Activated CD4-positive, alpha-beta T cell treated with anti-CD3 and anti-CD28 coated beads, Interleukin-10, Interleukin-2, amounts not matched to agents 100 ng/mL and 50 ng/mL, durations not matched to agents 16 hours and 8 hours (primary cell): ENCODE measurements around the gene TMEM82.

Experiments
- DNase-seq: peaks from one replicate; pipeline ENCODE4 v3.0.0-alpha.2; 2020

TMEM82 gene

GRCh38 chr1:15758343-15758931 is 16.1 kb downstream of the TMEM82 start, which contains the start of gene FBLIM1:
TSS of gene FBLIM1 (plus strand) at chr1:15758795. CDS start at chr1:15764984, 6,189 bp downstream.
- no peak for DNase-seq

- DNase-seq, result no peak
These were observed 16.8 kb downstream of the TMEM82 start for GRCh38 chr1:15758953-15759661.

GRCh38 chr1:15760520-15761211 is 18.4 kb downstream of the TMEM82 start:
- DNase-seq, result no peak

DNA sequence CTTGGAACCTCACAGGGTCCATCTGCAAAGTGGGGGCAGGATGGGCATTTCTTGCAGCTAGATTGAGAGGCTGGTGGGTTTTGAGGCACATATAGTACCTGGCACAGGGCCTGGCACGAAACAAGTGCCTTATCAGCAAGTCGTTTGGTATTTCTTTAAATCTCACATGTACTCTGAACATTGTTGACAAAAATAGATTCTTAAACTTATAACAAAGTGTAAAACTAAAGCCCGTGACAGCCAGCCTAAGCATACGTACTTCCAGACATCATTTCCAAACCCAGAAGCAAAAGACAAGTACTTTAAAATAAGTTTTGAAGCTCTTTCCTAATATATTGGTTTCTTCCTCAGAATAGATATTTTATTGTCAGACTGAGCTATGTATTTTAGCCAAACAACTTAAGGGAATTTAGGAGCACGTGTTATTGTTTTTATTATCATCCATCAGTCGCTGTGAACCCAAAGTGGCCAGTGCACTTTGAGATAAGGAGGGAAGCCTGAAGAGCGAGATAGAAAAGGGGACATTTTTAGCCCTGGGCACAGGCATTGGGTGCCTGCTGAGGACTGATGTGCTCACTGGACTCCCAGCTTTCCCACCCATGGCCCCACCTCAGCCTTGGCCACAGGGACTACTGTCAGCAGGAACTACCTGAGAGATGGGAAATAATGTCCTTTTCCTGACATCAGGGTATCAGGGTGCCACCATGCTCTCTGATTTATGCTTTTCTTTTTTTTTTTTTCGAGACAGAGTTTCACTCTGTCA is 19.2 kb downstream of the TMEM82 start:
- DNase-seq, result no peak

DNA sequence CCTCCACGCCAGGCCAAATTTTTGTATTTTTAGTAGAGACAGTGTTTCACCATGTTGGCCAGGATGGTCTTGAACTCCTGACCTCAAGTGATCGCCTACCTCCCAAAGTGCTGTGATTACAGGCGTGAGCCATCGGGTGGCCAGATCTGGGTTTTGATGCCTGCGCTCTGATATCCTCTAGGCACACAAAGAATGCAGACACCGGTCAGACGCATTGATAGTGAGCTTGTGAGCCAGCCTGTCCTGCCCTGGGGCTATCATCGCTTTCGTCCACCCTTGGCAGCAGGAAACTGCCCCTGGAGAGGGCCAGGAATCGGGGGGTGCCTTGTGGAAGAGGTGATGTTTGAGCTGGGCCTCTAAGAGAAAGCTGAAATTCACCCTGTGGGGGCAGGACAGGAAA is 20.2 kb downstream of the TMEM82 start:
- no peak for DNase-seq

GRCh38 chr1:15764269-15764764 is 22.0 kb downstream of the TMEM82 start:
- no peak for DNase-seq

GRCh38 chr1:15764890-15765289 is 22.6 kb downstream of the TMEM82 start:
- no peak for DNase-seq

DNA sequence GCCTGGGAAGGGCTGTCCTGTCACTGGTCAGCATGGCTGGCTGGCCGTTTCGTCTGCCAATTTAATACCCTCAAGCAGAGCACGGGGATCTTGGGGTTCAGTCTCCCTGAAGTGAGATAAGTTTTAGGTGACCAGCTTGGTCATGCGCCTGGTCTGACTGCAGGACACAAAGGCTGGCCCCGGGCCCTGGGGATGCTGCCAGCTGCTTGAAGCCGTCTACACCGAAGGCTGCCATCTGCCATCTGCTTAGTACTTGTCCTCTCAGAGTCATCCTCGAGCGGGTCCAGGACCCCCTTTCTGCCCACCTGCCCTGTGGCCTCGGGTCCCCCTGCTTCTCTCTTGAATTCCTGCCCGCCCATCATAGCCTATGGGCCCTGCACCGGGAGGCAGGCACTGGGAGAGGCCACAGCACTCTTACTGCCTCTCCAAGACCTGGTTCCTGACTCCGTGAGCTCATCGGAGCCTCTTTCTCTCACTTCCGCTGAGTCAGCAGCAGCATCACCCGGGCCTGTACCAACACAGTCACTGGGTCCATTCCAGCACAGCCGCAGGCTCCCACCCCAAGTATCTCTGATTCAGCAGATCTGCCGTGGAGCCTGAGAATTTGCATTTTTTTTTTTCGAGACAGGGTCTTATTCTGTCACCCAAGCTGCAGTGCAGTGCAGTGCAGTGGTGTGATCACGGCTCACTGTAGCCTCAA is 23.3 kb downstream of the TMEM82 start:
- DNase-seq, result no peak

DNA sequence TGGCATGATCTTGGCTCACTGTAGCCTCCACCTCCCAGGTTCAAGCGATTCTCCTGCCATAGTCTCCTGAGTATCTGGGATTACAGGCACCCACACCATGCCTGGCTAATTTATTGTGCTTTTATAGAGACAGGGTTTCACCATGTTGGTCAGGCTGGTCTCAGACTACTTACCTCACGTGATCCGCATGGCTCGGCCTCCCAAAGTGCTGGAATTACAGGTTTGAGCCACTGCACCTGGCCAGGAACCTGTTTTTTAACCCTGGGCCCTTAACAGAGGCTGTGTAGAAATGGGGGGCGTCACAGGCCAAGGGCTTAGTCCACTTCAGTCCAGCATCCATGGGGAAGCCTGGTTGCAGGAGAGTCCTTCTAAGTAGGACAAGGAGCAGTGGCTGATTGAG is 25.6 kb downstream of the TMEM82 start:
- no peak for DNase-seq

GRCh38 chr1:15768388-15768787 is 26.1 kb downstream of the TMEM82 start:
- DNase-seq, result no peak

GRCh38 chr1:15770313-15770962 is 28.1 kb downstream of the TMEM82 start:
- no peak for DNase-seq

- DNase-seq, result no peak
These were observed 29.7 kb downstream of the TMEM82 start for GRCh38 chr1:15771836-15772515.

- DNase-seq, result no peak
These were observed 33.4 kb downstream of the TMEM82 start for GRCh38 chr1:15775706-15776105.

DNA sequence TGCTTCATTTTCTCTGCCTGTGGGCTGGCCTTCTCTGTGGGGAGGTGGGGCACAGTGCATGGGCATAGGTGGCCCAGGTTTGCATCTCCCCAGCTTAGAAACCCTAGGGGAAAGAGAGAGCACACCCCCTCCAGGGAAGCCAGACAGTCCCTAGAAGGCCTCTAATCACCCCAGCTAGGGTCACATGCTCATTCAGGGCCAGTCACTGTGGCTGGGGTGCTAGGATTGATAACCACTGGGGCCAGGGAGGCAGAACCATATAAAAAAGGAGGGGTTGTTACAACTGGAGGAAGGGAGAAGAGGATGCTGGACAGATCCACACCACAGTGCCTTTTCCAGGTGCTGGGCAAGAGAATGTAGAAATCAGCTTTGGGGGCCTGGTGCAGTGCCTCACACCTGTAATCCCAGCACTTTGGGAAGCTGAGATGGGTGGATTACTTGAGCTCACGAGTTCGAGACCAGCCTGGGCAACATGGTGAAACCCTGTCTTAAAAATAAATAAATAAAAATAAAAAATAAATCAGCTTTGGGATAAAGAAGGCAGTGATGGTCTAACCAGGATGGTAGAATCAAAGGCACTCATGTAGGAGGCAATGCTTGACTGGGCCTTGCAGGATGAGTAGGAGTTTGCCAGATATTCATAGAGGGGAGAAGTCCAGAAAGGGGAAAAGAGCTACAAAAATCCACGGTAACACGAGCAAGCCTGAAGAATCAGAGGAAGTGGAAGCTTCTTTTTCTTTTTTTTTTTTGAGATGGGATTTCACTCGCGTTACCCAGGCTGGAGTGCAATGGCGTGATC is 35.8 kb downstream of the TMEM82 start:
- no peak for DNase-seq

- DNase-seq, result no peak
These were observed 43.4 kb downstream of the TMEM82 start for GRCh38 chr1:15785683-15786082.

DNA sequence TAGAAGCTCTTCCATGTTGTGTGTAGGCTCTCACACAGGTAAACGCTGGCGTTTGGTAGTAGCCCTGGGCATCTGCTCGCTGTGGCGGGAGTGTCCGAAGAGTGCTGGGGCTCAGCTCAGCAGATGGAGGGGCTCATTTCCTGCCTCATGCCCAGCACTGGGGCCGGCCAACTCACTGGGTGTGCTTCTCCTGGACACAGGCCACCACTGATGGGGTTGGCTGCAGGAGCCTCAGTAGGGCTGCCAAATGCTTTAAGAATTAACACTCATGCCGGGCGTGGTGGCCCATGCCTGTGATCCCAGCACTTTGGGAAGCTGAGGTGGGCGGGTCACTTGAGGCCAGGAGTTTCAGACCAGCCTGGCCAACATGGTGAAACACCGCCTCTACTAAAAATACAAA is 44.3 kb downstream of the TMEM82 start:
- DNase-seq, result no peak

GRCh38 chr1:15788624-15789301 is 46.5 kb downstream of the TMEM82 start:
- no peak for DNase-seq

GRCh38 chr1:15796086-15796462 is 53.8 kb downstream of the TMEM82 start:
- DNase-seq, result no peak
